ENCODE measurements around the gene ZNF500.
A peak's percentile ranks its signal among the peaks of the same experiment; 100 is the strongest.

Gene ZNF500

DNA sequence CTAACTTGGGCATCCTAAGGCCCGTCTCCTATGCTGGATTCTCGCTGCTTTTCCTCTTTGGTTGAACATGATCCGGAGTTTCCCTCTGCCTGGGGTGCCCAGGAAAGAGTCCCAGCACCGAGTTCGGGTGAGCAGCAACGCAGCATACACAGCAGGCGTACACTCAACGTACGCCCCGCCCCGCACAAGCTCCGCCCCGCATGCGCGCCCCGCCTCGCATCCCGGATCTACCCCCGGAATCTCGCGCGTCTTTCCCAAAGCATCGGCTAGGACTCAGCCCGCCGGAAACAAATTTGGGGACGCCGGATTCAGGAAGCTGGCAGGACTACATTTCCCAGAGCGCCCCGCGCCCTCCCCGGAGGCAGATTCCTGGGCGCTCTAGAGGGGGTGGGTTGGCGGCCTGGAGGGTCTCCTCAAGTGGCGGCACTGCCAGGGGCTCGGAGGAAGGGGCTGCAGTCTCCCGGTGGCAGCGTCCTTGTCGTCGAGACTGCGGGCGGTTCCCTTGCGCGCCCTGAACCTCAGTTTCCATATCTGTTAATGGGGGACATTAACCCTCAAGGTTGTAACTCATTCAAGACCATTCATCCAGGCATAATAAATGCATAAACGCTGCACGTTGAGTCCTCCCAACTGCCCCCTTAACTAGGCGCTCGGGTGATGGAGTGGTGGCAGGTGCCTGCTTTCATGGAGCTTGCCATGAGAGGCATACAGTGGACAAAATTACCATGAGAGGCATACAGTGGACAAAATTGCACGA lies 1.8 kb upstream of the ZNF500 start:
- DNase-seq: peak; percentile 95

DNA sequence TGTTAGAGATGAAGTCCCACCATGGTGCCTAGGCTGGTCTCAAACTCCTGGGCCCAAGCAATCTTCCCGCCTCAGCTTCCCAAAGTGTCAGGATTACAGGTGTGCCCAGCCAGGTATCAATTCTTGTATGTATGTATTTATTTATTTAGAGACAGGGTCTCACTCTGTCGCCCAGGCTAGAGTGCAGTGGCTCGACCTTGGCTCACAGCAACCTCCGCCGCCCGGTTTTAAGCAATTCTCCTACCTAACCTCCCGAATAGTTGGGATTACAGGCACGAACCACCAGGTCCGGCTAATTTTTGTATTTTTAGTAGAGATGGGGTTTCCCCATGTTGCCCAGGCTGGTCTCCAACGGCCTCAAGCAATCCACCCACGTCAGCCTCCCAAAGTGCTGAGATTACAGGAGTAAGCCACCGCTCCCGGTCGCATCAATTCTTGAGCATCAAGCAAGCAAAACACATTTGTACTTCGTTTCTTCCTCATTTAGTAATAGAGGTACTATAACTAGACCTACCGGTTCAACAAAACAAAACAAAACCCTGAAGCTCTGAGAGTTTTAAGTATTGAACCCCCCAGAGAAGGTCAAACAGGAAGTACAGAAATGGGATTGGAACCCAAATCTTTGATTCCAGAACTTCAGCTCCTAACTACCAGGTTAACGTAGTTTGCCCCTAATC lies 1.0 kb upstream of the ZNF500 start:
- no peak for DNase-seq

DNA sequence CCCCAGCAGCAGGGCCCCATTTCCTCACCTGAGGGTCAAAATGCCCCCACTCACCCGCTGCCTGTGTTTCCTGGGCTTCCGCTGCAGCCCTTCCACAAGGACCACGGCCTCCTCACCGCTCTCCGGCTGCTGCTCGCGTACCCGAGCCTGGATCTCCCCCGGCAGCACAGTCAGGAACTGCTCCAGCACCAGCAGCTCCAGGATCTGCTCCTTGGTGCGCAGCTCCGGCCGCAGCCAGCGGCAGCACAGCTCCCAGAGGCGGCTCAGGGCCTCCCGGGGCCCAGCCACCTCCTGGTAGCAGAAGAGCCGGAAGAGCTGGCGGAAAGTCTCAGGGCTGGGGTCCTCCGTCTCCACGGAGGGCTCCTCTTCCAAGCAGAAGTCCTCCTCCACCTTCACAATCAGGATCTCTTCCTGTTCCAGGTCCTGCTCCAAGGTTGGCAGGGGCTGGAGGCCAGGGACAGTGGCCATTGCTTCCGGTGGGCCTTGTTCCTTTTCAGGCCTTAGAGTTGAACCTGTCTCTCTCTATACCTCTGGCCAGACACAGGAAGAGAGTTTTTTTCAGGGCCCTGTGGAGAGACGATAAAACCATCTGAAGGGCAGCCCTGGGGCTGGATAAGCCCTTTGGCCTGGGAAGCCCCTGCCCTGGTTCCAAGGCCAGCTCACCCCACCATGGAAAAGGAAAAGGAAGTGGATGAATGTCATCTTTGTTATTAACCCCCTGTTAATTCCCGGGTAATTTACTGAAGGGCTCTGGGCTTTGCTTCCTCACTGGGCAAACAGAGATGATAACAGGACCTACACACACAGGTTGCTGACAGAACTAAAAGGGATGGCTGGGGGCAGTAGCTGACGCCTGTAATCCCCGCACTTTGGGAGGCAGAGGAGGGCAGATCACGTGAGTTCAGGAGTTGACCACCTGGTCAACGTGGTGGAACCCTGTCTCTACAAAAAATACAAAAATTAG lies 1.2 kb downstream of the ZNF500 start:
- DNase-seq: no peak

DNA sequence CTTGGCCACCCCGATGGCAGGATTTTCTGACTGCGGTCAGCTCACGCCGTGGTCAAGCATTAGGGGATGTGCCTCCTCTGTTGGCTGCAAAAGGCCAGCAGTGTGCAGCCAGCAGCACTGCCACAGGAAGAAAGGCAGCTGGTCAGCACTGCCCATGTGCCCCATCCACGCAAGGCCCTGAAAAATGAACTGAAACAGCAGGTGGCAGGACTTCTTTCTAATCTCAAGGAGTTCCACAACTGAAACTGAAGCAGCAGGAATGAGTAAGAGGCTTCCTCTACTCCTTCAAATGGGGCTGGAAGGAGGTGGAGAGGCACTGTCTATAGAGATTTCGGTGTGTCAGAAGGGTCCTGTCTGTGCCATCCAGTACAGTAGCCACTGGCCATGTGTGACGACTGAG lies 3.2 kb downstream of the ZNF500 start:
- no peak for DNase-seq

DNA sequence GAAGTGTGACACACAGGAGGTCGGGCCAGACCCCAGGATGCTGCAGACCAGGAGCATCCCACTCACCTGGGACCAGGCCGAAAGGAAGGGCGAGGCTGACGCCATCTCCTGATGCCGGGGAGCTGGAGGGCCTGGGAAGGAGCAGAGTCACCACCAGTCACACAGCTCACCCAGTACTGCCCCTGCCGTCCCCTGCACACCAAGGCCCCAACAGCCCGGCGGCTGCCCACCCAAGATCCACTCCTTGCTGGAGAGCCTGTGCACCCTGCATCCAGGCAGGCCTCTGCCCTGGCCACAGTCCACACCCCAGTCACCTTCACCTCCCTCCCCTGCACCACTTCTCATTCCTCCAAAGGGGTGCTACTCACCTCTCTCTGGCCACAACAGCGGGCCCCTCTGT lies 4.8 kb downstream of the ZNF500 start:
- DNase-seq: no peak

DNA sequence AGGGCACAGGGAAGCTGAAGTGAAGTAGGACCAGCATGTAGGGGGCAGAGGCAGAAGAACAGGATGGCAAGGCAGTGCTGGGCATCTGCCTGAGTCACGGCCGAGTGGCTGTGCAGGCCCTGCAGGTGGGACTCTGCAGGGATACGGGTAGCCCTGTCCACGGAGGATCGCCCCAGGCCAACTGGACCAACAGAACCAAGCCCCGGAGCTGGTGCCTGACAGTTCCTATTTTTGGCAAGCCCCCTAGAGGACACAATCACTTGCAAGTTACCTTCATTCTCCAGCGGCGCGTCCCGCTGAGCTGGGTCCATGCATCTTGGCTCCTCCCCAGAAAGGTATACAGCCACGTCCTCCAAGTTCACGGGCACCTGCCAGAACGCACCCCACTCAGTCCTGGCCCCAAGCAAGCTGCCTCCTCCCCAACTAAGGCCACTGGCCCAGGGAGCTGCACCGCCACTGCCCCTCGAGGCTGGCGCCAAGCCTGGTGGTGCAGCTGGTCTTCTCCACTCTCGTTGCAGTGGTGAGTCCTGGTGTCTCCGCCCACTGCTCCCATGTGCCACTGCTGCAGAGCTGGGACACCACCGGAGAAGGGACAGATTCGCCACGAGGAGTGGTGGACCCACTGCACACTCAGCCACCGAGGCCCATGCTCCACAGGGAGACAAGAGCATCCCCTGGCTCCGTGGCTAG lies 6.6 kb downstream of the ZNF500 start:
- DNase-seq: no peak

DNA sequence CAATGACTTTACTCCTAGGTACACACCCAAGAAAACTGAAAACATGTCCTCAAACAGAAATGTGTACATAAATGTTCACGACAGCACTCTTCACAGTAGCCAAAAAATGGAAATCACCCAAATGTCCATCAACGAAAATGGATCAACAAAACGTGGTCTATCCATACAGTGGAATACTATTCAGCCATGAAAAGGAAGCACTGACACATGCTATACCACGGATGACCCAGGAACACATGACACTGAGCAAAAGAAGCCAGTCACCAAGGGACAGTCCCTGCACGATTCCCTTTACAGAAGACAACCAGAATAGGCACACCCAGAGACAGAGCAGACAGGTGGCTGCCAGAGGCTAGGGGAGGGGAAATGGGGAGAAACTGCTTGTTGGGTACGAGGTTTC lies 11.3 kb downstream of the ZNF500 start:
- DNase-seq: no peak

DNA sequence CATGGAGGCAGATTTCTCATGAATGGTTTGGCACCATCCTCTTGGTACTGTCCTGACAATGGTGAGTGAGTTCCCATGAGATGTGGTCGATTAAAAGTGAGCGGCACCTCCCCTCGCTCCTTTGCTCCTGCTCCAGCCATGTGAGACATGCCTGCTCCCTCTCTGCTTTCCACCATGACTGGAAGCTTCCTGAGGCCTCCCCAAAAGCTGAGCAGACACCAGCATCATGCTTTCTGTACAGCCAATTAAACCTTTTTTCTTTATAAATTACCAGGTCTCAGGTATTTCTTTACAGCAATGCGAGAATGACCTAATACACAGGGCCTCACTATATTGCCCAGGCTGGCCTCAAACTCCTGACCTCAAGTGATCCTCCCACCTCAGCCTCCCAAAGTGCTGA lies 12.1 kb downstream of the ZNF500 start:
- no peak for DNase-seq

DNA sequence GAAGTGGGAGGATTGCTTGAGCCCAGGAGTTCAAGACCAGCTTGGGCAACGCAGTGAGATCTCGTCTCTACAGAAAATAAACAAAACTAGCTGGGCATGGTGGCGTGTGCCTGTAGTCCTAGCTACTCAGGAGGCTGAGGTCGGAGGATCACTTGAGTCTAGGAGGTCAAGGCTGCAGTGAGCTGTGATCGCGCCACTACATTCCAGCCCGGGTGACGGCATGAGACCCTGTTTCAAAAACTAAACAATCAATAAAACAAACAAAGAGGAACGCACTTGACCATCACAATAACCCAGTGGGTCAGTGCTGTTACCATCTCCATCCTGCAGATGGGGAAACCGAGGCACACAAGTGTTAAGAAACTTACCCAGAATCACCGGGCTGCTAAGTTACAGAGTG lies 13.7 kb downstream of the ZNF500 start:
- DNase-seq: no peak

DNA sequence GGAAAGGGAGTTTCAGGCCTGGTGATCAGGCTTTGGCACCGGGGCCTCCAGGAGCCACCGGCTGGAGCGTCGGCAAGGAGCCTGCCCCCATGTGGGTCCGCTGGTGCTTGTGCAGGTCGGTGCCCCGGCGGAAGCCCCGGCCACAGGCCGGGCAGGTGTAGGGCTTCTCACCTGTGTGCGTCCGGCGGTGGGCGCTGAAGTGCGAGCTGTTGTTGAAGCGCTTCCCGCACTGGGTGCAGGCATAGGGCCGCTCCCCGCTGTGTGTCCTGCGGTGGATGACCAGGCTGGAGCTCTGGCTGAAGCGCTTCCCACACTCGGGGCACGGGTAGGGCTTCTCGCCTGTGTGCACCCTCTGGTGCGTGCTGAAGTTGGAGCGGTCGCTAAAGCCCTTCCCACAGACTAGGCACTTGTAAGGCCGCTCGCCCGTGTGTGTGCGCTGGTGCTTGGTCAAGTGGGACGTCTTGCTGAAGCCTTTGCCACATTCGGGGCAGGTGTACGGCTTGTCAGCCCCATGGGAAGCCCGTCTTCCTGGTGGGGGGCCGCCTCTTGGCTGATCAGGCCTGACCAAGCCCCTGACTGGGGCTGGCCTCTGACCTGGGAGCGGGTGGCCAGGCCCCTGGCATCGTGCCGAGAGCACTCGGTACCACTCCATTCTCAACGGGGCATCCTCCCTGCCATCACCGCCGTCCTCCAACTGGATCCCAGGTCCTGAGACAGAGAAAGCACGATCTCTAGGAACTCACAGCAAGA lies 14.4 kb downstream of the ZNF500 start:
- DNase-seq: no peak

DNA sequence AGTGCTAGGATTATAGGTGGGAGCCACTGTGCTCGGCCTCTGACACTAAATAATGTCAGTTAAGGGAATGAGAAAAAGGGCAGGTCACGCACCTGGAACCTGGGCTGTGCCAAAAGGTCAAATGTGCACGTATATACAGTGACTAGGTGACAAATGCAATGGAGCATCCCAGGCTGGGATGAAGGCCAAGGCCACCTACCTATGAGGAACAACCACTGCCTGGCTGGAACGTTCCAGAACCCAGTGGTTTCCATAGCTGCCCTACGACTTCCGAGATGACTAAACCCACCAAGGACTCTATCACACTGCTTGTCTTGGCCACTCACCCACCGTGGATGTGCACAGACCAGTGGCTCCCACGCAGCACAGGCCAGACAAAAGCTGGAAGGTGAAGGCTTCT lies 16.1 kb downstream of the ZNF500 start:
- no peak for DNase-seq

DNA sequence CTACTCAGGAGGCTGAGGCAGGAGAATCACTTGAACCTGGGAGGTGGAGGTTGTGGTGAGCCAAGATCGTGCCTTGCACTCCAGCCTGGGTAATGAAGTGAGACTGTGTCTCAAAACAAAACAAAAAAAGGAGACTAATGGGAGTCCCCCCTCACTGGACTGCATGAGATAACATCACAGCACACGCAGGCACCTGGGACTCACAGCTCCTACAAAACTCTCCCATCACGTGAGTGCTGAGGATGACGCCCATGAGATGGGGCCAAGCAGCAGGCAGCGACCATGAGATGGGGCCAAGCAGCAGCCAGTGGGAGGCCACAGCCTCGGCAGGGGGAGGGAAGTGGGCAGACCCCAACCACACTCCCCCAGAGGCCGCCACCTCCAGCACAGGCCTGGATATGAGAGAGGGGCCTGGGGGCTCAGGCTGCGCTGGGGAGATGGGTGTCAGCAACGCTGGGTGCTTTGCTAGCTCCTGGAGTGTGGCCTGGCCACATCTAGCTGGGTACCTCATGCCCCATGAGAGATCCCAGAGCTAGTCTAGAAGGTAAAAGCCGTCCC lies 17.2 kb downstream of the ZNF500 start:
- no peak for DNase-seq

DNA sequence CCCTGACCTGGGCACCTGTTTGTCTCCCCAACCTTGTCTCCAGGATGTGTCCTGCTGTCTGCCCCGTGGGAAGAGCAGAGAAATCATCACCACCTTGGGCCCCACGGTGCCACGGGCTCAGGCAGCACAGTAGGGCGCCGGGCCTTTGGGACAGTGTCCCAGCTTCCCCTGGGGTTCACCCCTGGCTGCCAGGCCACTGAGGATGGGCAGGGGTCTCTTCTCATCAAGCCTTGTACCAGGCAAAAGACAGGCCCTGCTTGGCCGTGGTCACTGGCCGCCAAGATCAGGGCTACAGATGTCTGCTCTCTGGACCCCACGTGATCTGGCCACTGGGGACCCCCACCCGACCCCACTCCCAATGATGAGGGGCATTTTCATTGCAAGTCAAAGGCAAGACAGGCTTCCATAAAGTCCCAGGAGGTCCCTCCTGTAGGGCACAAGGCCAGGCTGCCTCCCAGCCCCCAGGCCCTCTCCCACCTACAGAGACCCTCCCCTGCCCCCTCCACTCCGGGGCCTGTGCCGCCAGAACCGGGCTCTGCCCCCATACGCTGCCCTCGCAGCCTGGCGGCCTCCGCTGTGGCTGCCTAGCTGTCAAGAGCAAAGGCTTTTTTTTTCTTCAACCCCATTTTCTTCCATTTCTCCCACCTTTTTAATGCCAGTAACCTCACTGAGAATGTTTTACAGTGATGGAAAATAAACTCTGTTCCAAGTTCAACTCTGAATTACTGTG lies 18.1 kb downstream of the ZNF500 start:
- no peak for DNase-seq

DNA sequence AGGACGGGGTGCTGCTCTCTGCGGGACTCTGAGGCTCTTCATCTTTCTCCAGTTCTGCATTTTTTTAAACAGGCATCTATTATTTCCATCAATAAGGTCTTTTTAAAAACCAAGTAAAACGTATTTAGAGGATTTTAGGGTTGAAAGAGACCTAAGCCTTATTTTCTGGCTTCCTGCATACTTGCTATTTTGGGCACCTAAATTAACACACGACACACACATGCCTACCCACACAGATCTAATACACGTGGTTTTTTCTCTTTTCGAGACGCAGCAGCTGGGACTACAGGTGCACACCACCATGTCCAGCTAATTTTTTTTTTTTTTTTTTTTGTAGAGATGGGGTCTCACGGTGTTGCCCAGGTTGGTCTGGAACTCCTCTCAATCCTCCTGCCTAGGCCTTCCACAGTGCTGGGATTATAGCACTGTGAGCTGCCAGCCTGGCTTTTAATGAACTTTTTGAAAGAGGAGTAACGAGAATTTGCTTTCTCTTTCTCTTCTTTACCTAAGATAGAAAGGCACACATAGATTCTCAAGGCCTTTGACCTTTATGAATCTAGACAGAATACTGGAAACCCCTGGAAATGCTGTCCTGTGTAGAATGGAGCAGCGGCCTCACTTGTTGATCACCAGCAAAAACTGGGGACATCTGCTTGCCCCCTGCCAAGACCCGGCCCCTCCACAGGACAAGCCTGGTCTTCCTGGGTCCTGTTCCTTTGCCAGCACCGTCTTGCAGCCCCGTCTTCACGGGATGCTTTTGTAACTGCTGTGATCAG lies 18.9 kb downstream of the ZNF500 start:
- no peak for DNase-seq

DNA sequence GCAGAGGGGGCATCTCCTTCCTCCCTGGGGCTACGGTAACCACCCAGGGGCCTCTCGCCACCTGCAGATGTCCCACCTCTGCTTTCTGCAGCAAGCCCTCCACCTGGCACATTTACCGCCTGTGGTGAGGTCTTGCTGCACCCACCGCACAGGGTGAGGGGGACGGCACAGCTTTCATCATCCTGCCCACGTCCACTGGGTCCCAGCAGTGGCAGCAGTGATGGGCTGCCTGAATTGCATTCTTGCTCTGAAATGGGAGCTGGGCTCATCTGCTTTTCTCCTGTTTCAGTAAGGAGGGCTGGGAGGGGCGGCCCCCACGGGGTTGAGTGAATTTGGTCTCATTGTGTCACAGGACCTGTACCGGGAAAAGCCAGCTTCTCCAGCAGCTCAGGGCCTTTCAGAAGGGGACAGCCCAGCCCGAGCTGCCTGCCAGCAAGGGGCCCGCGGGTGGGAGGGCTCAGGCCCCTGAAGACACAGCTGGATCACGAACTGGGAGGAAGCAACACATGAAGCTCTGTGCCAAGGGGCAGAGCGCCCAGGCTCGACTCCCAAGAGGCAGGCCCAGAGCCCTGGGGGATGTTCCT lies 19.9 kb downstream of the ZNF500 start:
- DNase-seq: no peak

DNA sequence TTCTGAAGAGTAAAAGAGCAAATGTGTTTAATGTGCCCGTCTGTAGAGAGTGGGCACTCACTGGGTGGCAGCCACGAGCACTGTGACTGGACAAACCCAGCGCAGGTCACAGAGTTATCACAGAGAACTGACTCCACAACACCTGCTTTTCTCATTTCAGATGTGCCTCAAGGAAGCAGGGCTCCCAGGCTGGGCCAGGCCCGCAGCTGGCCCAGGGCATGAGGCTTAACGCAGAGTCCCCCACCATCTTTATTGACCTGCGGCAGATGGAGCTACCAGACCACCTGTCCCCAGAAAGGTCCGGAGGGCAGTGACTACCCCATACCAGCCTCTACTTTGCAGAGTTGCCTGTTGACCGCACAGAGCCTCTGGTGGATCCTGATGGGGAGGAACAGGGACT lies 20.7 kb downstream of the ZNF500 start:
- DNase-seq: no peak

DNA sequence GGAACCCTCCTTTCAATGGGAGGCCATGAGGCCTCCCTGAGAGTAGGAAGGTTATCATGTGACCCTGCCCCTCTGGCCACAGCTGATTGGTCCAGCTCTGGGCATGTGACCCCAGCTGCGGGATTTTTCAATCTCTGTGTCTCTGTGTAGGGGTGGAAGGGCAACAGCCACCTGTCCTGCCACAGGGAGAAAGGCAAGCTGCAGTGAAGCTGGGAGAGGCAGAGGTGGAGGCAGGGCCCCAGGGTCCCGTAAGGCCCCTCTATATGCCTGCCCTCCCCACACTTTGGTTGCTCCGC lies 21.7 kb downstream of the ZNF500 start:
- no peak for DNase-seq

DNA sequence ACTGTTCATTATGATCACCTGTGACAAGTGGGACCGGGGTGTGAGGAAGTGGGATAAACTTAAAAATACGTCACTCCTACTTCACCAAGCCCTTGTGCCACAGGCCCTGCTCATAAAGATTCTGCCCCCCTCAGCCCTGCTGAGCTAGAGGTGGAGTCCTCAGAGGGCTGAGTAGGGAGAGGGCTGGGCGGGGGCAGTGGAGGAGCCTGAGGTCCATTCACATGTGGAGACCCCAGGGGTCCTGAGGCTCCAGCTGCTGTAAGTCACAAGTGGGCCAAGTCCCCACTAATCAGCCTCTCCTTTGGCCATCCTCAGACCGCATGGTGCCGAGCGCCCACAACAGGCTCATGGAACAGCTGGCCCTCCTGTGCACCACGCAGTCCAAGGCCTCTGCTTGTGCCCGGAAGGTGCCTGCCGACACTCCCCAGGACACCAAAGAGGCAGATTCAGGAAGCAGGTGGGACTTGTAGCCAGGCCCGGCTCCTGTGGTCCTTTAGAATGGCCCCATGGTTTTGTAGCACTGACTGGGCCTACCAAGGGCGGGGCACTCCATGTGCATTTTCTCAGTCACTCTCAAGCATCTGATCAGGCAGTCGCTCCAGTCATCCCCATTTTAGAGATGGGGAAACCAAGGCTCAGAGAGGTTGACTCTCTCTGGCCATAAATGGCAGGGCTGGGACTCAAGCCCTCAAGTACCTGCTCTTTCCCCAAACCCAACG lies 22.2 kb downstream of the ZNF500 start:
- no peak for DNase-seq

DNA sequence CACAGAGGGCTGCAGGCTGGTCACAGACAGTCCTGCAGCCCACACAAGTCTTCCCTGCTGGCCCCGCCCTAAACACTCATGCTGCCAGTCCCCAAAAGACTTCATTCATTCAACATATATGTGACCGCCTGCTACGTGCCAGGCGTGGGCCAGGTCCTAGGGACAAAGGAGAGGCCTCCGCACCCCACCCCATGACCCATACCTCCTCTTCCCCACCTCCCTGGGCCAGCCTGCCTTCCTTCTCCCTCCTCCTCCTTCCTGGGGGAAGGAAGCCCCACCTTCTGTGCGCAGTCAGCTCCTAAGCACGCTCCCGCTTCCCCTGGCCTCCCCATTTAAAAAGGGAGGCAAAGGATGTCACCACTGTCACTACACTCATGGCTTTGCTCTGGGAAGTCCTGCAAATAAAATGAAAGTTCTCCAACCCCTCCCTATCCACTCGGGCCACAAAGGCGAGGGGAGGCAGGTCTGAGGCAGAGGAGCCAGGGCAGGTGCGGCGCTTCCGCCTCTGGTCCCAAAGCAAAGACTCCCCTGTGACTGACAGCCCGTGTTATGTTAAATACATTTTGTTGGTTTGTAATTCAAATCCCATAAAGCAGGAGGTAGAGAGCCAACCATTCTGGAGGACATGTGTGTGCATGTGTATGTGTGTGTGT lies 23.6 kb downstream of the ZNF500 start:
- no peak for DNase-seq

All from activated effector memory CD4-positive, alpha-beta T cell treated with anti-CD3 and anti-CD28 coated beads, Interleukin-2, amount 50 U/mL, for 16 hours (primary cell).